Spleen (tissue), 11 donors: ENCODE data around the gene LHFPL5. TPM values are rescaled to one million over a fixed set of nuclear protein-coding genes. Genes with fewer than 3 reads are reported as not detected.

Experiments used
- DNase-seq: peaks from one replicate; pipeline ENCODE4 v3.0.0-alpha.2; 2020
- H3K27ac ChIP-seq, 8 donors: fragments of 200-600 bp; sonication (generic) in 7 of 8; 1 replicate in 4 of 8; 2 replicates in 4 of 8; pipeline versions ENCODE4 v1.5.0 to v1.8.0; 2016 to 2021; ENCODE audit warnings: inconsistent platforms in 4 of 8, mild to moderate bottlenecking in 4 of 8, moderate library complexity in 1 of 8
- H3K27me3 ChIP-seq, 7 donors: fragments of 200-600 bp; sonication (generic) in 6 of 7; replicated peaks in 1 of 7; 1 replicate in 4 of 7; 2 replicates in 3 of 7; pipeline versions ENCODE4 v1.5.0 to v1.8.0; 2016 to 2021; ENCODE audit warnings: inconsistent platforms in 3 of 7, mild to moderate bottlenecking in 1 of 7
- H3K36me3 ChIP-seq, 6 donors: fragments of 200-600 bp; sonication (generic) in 5 of 6; 1 replicate in 4 of 6; 2 replicates in 2 of 6; pipeline versions ENCODE4 v1.5.0 to v1.8.0; 2016 to 2021; ENCODE audit warnings: inconsistent platforms in 2 of 6
- H3K4me1 ChIP-seq, 6 donors: fragments of 200-600 bp; sonication (generic) in 5 of 6; 1 replicate in 3 of 6; 2 replicates in 3 of 6; pipeline versions ENCODE4 v1.5.0 to v1.8.0; 2016 to 2021; ENCODE audit warnings: inconsistent platforms in 3 of 6
- H3K4me3 ChIP-seq, 8 donors: fragments of 200-600 bp; sonication (generic) in 7 of 8; 1 replicate in 4 of 8; 2 replicates in 4 of 8; pipeline versions ENCODE4 v1.5.0 to v1.8.0; 2016 to 2021; ENCODE audit warnings: inconsistent platforms in 4 of 8, mild to moderate bottlenecking in 4 of 8, moderate library complexity in 2 of 8
- H3K9me3 ChIP-seq, 8 donors: fragments of 200-600 bp; sonication (generic) in 7 of 8; 1 replicate in 4 of 8; 2 replicates in 4 of 8; pipeline versions ENCODE4 v1.5.0 to v1.8.0; 2016 to 2021; ENCODE audit warnings: inconsistent platforms in 4 of 8
- CTCF ChIP-seq, 11 experiments: fragments of 200-600 bp in 7 of 11; fragments of 450-650 bp in 4 of 11; sonication (generic) in 4 of 11; IDR thresholded peaks in 8 of 11; conservative IDR thresholded peaks in 3 of 11; 1 replicate in 7 of 11; 2 replicates in 4 of 11; pipeline versions ENCODE4 v1.4.0 to v1.8.0; 2016 to 2021; ENCODE audit warnings: antibody characterized with exemption in 11 of 11, inconsistent platforms in 4 of 11, mild to moderate bottlenecking in 1 of 11
- POLR2A ChIP-seq, 3 donors: fragments of 450-650 bp; IDR thresholded peaks; one replicate each; pipeline ENCODE4 v1.5.1; 2017; ENCODE audit warnings: antibody characterized with exemption in 3 of 3, mild to moderate bottlenecking in 1 of 3
- POLR2AphosphoS5 ChIP-seq, 3 donors: sonication (generic); formaldehyde crosslinking; IDR thresholded peaks; one replicate each; pipeline ENCODE4 v1.5.1; 2017; ENCODE audit warnings: antibody characterized with exemption in 3 of 3
- WGBS, 5 donors: extraction: QIAGEN DNeasy Blood & Tissue Kit in 3 of 5; methylation state at CpG; one replicate each; pipeline versions ENCODE4 v1.1.5 to v1.1.7; 2013 to 2018; 5-methylcytosine and 5-hydroxymethylcytosine counted together
- intact Hi-C: fragments of 100-400 bp; cut with DNase I; formaldehyde crosslinking; loops from one replicate; pipeline ENCODE4 v1.15.0; 2023; ENCODE audit warnings: low total_unique reads
- polyA plus RNA-seq, 3 donors: library from polyadenylated mRNA; stranded (reverse); fragments of 200-250 nt; gene quantifications; one replicate each; pipeline ENCODE4 v1.2.1, GENCODE V29; 2013
- total RNA-seq, 7 donors: library from RNA; depleted of rRNA in 3 of 7; stranded (reverse); fragments of >200 nt in 3 of 7; fragmentation: NEBNext Ultra II Directional in 4 of 7; extraction: Animal tissue kit (Norgen Biotek cat#: 25700) in 4 of 7; gene quantifications; one replicate each; pipeline versions ENCODE4 v1.1.0 to v1.2.1, GENCODE V29; 2016 to 2021
- donor health status: healthy with polysubstance abuse.
- donor health status: DM: no; HTN: no; CAD: no; lungs with moderate emphysema.
- donor health status: DM: no; HTN: no; CAD: no.
- donor health status: Bipolar disorder and iron deficiency.
- donor health status: healthy.
- donor health status: DM: no; HTN: no; CAD: no.
- donor health status: DM: yes; HTN: yes; CAD: no.

Gene LHFPL5
- total and polyA plus RNA-seq, 10 donors = not detected

DNA sequence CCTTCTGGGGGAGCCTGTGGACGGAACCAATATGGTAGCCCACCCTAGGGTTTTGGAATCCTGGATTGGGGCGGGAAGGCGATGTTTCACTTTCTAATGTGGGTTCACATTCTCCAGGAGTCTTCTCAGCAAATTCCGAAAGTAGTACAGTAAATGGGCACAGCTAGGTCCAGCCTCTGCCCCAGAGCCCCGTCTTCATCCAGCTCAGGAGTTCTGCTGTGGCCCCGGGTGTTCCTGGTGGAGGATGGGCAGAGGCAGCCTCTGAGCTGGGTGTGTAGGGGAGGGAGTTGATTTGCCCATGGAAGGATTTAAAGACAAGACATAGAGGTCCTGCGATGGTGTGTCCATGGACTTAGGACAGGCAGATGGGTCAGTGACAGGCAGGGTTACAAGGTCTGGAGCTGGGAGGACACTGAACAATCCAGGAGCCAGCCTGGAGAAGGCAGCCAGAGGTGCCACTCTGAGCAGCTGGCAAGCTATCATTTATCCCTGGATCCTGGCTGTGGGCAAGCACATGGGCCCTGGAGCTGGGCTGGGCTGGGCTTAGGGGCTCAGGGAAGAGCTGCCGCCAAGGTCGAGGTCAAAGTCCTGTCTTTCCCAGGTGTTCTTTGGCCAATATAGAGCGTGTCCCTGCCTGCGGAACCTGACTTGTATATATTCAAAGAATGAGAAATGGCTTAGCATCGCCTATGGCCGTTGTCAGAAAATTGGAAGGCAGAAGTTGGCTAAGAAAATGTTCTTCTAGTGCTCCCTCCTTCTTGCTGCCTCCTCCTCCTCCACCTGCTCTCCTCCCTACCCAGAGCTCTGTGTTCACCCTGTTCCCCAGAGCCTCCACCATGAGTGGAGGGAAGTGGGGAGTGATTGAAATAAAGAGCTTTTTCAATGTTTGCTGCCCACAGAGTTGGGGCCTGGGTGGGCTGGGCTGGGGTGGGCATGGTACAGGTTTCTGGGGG lies 17.6 kb upstream of the LHFPL5 start:
- H3K27me3 ChIP-seq = peaks cover 0 to 63% (median 32%) of the 10 kb centered on the region in 7 donors
- no peak for DNase-seq
- H3K9me3 ChIP-seq = no peaks in the 10 kb centered on the region
- TF ChIP-seq POLR2A (IDR thresholded peaks at IDR 0.05) = no peak
- TF ChIP-seq POLR2AphosphoS5 (IDR thresholded peaks at IDR 0.05) = no peak
- TF ChIP-seq CTCF (IDR thresholded peaks at IDR 0.05 in 8 of 11, conservative IDR thresholded peaks at IDR 0.05 in 3 of 11) = no peak
- H3K4me3 ChIP-seq = no peak overlapping the region
- H3K27ac ChIP-seq = no peak overlapping the region
- H3K36me3 ChIP-seq = no peaks in the 10 kb centered on the region
- intact Hi-C loops = no loop called here
- peaks cover 0 to 7% (median 0%) of the 10 kb centered on the region in 6 donors for H3K4me1 ChIP-seq
- WGBS, 5 donors = 80 to 88% (median 84%) methylated on average over 13 of the region's 13 CpGs

DNA sequence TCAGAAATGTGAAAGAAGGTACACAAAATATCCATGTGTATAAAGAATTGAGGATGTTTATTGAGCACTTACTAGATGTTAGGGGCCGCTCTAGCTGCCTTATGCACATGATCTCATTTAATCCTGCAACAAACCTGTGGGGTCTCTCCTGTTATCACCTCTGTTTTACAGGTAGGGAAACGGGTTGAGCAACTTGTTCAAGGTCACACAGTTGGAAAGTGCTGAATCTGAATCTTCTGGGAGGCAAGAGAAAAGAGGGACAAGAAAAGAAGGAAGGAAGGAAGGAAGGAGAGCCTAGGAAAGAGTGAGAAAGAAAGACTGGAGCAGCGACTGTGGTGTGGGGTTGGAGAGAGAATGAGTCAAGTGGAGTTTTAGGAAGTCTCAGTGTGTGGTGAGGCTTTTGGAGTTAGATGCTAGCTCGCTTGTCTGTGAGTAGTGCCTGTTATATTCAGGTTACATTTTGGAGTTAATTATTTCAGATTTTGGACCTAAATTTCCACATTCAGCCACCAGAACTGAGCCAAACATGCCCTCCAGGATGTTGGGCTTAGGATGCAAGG lies 16.6 kb upstream of the LHFPL5 start:
- no peak overlapping the region for H3K27ac ChIP-seq
- H3K36me3 ChIP-seq = no peaks in the 10 kb centered on the region
- intact Hi-C loops = no loop called here
- H3K27me3 ChIP-seq = peaks cover 0 to 63% (median 32%) of the 10 kb centered on the region in 7 donors
- no peak overlapping the region for H3K4me3 ChIP-seq
- 55 to 67% (median 60%) methylated on average over 4 of the region's 4 CpGs for WGBS, 5 donors
- TF ChIP-seq POLR2AphosphoS5 (IDR thresholded peaks at IDR 0.05) (no peak), POLR2A (IDR thresholded peaks at IDR 0.05) (no peak), CTCF (IDR thresholded peaks at IDR 0.05 in 8 of 11, conservative IDR thresholded peaks at IDR 0.05 in 3 of 11) (no peak)
- no peaks in the 10 kb centered on the region for H3K9me3 ChIP-seq
- DNase-seq = no peak
- peaks cover 0 to 7% (median 0%) of the 10 kb centered on the region in 6 donors for H3K4me1 ChIP-seq

GRCh38 chr6:35790683-35791082 lies 14.5 kb upstream of the LHFPL5 start:
- Histone ChIP-seq H3K4me1 (peaks cover 0 to 7% (median 0%) of the 10 kb centered on the region in 6 donors), H3K27ac (no peak overlapping the region), H3K9me3 (no peaks in the 10 kb centered on the region), H3K4me3 (no peak overlapping the region), H3K36me3 (no peaks in the 10 kb centered on the region), H3K27me3 (peaks cover 0 to 50% (median 31%) of the 10 kb centered on the region in 7 donors)
- intact Hi-C loops = no loop called here
- DNase-seq = no peak
- TF ChIP-seq CTCF (IDR thresholded peaks at IDR 0.05 in 8 of 11, conservative IDR thresholded peaks at IDR 0.05 in 3 of 11) (no peak), POLR2A (IDR thresholded peaks at IDR 0.05) (no peak), POLR2AphosphoS5 (IDR thresholded peaks at IDR 0.05) (no peak)
- WGBS, 5 donors = 81 to 88% (median 86%) methylated on average over 5 of the region's 5 CpGs
